IPS DF 4.7 (cell line): ENCODE data around the gene TGM4.

Source experiments
- DNase-seq: peaks from one replicate; pipeline ENCODE4 v3.0.0-alpha.2; 2013; ENCODE audit warnings: low spot score; ENCODE audit errors: extremely low read depth

Gene TGM4

GRCh38 chr3:44952689-44953088 lies 78.3 kb downstream of the TGM4 start:
- DNase-seq: no peak

- DNase-seq: no peak
Measured at GRCh38 chr3:44954304-44954703, 79.9 kb downstream of the TGM4 start.

- DNase-seq: no peak
Measured at GRCh38 chr3:44954962-44955361, 80.6 kb downstream of the TGM4 start.

GRCh38 chr3:44955917-44956316 lies 81.5 kb downstream of the TGM4 start:
- DNase-seq: no peak

GRCh38 chr3:44957986-44958385 lies 83.6 kb downstream of the TGM4 start:
- no peak for DNase-seq

- DNase-seq: no peak
Measured at GRCh38 chr3:44958386-44958785, 84.0 kb downstream of the TGM4 start.

- no peak for DNase-seq
Measured at GRCh38 chr3:44960387-44961026, 86.1 kb downstream of the TGM4 start.

- no peak for DNase-seq
Measured at GRCh38 chr3:44961888-44962287, 87.5 kb downstream of the TGM4 start.

- DNase-seq: no peak
Measured at GRCh38 chr3:44962621-44963393, 88.4 kb downstream of the TGM4 start.

- no peak for DNase-seq
Measured at GRCh38 chr3:44963571-44964325, 89.3 kb downstream of the TGM4 start.
